Eye (tissue), 1 donor: ENCODE data around the gene PTGFRN.
"Not testable (repeated sequence)": the region's sequence is repeated elsewhere in the genome, so short reads cannot be mapped to it uniquely, and the experiment has no call there.

Source experiments
- DNase-seq: peaks from one replicate; pipeline ENCODE4 v3.0.0-alpha.2; 2015

Gene PTGFRN

DNA sequence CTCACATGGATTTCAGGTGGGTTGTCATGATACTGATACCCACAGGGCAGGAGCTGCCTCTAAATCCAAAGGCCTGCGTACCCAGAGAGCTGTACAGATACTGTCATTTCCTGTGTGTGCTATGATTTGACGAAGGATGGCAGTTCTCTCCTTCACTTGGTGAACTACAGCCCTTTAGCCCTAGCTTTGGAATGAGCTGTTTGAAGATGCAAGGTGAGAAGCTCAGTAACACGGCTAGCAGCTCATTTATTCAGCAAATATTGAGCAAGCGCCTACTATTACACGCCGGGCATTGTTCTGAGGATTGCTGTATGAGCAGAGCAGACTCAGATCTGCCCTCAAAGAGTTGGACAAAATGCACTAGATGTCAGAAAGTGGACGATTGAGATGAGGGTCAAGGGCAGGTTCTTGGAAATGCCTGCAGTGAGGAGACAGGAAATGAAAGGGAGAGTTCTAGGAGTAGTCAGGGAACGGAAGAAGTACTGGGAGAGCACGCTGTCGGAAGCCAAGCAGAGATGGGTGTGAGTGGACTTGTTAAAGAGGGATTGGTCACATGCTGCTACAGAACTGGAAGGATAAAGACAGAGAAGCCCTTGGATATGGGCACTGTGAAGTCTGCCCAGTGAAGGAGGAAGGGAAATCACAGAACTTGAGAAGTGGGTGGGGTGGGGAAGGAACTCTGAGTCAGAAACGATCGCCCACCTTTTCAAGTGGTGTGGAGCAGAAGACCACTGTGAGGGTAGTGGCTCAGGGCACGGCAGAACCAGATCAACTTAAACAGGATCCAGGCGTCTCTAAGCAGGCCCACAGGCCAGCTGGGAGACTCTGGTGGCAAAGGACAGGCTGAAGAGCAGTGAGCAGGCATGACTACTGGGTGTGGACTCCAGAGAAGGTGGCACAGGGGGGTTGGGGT lies 7.1 kb downstream of the PTGFRN start:
- DNase-seq = no peak

DNA sequence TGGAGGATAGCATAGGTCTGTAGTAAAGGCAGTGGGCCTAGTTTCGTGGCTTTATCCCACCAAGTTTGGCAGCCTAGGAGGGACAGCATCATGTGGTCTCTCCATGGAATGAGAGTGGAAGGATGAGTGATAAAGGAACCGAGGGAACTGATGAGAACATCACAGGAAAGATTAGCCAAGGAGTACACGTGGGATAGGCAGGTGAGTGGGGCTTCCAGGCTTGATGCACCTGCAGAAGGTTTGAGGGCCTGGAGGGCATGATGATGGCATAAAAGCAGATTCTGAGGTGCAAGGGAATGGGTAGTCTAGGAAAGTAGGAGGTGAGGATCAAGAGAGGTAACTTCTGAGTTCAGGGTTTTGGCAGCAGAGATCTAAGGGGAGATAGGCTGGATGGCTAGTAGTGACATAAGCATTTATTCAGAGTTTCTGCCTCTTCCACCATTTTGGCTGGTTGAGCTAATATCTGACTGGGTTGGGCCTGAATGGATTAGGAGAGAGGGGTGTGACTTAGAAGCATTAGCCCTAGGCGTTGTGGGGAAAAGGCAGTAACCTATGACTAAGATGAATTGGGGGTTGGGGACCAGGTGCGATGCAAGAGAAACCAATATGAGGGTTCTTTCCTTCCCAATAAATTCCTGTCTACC lies 9.1 kb downstream of the PTGFRN start:
- no peak for DNase-seq

DNA sequence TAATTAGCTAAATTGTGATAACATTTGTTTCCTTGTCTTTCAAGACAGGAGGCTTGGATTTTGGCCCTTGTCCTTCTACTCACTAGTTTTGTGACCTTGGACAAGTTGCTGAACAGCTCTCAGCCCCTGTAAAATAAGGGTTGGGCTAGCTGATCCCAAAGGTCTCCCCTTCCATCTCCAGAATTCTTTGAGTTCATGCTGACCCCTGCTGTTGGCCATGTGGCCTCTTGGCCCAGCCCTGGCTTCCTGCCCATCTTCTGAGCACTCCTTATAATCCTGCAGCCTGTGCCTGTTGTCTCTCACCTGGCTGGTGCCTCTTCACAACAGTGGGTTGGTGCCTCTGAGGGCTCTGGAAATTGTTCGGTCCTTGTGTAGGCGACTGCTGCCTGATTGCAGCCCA lies 10.1 kb downstream of the PTGFRN start:
- DNase-seq = no peak

DNA sequence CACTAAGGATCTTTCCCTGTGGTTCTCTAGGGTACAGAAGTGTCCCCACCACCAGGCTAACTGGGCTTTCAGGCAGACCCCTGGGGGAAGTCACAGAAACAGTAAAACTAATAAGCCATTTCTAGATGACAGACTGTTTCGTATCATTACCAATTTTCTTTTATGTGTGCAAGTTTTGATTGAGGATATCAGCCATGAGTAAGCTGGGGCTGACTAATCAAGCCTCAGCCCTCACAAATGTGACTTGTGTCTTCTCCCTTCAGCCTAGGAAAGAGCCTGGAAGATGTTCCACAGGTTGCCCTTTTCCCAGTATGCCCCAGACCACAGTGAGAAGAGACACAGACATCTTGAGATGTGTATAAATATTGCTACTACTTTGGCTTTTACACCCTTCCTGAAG lies 10.5 kb downstream of the PTGFRN start:
- DNase-seq = no peak

DNA sequence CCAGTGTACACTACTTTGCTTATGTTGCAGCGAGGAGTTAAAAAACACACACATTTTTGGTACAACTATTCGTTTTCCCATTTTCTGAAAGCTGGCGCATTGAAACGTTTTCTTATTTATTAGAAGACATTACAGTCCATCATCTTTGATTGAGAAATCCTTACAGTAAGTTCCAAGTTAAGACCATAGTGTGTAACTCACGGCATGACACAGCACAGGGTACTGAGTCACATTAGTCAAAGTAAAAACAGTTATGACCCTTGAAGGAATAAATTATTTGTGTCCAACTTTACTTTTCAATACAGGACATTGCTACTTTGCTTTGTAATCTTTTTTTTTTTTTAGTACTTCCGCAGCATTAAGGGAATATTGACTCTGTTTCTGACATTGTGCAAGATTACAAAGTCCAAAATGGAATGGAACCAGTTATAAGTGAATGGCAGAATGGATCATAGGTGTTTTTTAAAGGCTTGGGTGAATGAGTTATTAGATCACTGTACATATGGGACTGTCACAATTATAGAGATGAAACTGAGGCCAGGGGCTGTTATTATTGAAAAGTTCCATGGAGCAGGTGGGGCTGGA lies 11.7 kb downstream of the PTGFRN start:
- no peak for DNase-seq

DNA sequence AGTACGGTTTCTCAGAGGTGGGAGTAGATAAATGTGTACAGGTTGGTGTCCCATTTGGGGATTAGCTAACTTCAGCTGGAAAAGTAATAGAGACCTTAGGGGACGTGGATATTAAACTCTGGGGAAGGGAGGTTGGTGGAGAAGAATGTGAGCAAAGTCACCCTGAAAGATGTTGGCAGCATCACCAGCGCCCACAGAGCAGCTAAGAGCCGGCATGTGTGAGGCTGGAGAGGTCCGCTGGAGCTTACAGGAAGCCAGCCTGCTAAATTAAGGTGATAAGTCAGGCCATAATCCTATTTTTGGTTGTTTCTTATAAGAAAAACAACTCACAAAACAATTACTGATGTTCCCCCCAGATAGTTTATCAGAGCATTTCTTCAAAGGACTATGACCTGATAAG lies 12.2 kb downstream of the PTGFRN start:
- DNase-seq = no peak

DNA sequence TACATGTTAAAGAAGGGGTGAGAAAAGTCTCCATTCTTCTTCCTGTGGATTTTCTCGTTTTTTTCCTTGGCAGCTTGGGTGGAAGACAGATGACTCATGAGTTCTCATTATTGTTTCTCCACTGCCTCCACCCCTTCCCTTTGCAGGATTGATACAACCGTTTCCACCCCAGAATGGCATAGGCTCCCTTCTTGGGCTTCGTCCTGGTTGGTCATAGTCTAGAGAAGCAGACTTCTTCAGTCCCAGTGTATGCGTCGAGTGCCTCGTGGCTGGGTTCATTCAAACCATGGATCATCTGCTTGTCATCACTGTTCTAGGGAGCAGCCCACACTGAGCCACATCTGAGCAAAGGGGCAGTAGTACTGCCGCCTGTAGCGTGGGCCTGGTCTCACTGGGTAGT lies 13.7 kb downstream of the PTGFRN start:
- no peak for DNase-seq

DNA sequence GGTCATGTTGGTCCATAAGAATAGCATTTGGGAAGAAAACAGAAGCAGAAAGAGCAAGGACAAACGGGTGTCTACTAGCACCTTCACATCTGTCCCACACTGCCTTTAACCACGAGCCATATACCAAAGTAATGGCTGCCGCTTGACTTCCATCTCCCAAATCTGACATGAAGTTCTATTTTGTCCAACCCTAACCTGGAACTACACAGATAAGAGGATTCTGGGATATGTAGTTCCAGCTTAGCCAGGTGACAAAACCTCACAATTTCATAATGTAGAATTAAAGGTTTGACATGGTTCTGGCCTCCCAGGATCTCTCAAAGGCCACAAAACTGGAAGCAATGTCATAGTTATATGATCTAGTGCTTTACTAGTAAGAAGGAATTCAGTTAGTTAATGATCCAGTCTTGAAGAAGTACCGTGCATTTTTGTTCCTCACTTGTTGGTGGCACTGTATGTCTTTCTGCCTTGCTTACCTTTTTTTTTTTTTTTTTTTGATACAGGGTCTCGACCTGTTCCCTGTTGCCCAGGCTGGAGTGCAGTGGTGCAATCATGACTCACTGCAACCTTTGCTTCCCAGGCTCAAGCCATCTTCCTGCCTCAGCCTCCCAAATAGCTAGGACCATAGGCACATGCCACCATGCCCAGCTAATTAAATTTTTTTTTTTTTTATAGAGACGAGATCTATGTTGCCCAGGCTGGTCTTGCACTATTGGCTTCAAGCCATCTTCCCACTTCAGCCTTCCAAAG lies 17.5 kb downstream of the PTGFRN start:
- no peak for DNase-seq

DNA sequence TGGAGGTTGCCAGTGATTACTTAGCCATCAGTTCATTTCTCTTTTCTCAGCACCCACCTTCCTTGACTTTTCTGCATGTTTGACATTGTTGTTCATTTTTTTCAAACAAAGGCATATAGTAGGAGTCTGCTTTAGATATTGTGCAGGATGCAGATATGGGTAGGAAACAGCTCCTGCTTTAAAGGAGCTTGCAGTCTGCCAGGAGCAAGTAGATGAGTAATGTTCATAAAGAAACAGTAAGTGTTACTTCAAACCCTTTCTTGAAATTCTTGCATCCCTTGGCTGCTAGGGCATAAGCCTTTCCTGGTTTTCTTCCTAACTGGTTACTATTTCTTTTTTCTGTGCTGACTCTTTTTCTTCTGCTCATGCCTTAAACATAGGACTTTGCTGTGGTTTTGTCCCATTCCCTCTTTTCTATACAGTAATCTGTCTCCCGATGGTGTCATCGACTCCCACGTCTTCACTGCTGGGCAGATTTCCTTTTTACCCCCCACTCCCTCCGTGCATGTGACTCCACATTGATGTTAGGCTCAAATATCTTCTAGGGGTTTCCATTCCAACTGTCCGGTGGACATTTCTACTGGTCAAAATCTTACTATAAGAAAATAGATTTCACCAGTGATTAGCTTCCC lies 20.4 kb downstream of the PTGFRN start:
- no peak for DNase-seq

DNA sequence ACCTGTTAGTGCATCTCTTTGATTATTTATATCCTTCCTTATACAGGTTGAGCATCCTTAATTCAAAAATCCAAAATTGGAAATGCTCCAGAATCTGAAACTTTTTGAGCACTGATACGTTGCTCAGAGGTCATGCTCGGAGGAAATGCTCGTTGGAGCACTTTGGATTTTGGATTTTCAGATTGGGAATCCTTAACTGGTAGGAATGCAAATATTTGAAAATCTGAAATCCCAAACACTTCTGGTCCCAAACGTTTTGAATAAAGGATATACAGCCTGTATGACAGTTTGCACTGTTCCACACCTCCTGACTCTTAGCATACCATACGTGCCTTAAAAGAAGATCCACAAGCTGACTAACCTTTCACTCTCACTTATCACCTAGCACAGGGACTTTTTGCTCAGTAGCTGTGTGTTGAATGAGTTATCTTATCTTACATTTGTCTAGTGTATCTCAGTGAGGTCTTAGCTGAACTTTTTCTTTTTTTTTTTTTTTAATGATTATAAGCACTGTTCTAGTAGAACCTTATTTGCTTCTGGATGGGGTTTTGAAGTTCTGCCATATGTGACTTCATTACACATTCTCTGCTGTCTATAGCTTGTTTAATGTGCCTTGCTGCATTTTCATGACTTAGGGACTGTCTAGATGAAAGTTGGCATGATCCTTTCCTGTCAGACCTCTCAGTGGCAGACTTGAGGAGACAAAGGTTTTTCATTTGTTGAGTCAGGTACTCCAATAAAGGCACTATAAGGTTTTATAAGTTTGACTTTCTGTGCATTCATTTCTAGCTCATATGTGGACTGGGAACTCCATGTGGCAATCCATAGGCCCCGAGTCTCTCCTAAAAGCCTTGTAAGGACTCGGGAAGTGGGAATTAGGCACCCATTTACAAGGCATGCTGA lies 21.6 kb downstream of the PTGFRN start:
- no peak for DNase-seq

DNA sequence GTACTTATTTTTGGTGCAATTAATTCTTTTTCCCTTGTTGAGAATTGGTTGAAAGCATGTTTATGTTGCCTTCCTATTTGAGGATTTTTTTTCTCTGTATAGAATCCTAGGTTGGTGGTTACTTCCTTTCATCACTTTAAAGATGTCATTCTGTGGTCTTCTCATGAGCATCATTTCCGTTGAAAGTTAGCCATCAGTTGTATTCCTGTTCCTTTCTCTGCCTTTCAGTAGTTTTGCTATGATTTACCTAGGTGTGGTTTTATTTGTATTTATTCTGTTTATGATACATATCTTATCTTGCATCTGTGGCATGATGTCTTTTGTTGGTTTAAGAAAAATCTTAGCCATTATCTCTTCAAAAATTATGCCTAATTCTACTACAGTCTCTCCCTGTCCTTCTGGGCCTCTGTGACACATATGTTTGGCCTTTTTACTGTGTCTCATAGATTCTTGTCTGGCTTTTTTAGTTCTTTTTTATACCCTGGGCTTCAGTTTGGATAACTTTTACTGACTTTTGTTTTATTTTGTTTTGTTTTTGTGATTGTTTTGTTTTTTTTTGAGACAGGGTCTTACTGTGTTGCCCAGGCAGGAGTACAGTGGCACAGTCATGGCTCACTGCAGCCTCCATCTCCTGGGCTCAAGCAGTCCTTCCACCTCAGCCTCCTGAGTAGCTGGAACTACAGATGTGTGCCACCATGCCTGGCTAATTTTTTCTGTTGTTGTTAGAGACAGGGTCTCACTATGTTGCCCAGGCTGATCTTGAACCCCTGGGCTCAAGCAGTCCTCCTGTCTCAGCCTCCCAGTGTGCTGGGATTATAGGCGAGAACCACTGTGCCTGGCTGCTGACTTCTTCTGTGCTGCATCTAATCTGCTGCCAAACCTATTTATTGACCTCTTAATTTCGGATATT lies 24.1 kb downstream of the PTGFRN start:
- DNase-seq = no peak

DNA sequence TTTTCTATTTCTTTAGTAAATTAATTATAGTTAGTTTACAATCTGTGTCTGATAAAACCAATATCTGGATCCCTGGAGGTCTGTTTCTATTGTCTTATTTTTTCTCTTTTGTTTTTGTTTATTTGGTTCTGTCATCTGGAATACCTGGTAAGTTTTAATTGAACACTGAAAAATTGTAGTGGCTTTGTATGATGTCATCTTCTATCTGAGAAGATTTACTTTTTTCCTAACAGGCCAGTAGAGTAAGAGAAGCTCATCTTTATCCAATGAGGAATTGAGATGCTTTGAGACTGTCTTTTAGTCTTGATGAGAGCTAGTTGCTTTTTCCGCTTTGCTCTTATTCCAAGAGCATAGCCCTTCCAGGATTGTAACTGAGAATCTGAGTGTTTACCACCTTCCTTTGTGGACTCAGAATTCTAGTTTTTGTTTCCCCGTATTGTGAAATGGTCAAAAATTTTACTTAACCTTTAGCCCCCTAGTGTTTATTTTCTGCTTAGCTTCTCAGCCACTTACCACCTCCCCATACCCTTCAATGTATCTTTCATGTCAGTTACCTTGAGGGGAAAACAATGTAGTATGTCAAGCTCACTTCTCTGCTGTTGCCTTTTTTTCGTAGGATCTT lies 25.0 kb downstream of the PTGFRN start:
- no peak for DNase-seq

DNA sequence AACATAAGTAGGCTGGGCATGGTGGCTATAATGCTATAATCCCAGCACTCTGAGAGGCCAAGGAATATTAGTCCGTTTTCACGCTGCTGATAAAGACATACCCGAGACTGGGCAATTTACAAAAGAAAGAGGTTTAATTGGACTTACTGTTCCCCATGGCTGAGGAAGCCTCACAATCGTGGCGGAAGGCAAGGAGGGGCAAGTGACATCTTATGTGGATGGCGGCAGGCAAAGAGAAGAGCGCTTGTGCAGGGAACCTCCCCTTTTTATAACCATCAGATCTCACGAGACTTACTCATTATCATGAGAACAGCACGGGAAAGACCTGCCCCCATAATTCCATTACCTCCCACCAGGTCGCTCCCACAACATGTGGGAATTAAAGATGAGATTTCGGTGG lies 28.5 kb downstream of the PTGFRN start:
- DNase-seq = no peak

DNA sequence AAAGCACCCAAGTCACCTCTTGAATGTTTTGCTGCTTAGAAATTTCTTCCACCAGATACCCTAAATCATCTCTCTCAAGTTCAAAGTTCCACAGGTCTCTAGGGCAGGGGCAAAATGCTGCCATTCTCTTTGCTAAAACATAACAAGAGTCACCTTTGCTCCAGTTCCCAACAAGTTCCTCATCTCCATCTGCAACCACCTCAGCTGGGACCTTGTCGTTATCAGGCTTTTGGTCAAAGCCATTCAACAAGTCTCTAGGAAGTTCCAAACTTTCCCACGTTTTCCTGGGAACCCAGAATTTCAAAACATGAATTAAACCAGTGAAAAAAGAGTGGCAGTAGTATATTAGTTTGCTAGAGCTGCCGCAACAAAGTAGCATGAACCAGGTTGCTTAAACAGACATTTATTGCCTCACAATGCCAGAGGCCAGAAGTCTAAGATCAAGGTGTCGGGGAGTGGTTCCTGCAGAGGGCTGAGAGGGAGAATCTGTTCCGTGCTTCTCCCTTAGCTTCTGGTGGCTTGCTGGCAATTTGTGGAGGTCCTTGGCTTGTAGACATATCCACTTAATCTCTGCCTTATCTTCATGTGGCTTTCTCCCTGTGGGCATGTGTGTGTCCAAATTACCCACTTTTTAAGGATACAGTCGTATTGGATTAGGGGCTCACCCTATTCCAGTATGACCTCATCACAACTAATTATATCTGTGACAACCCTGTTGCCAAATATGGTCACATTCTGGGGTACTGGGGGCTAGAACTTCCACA lies 30.2 kb downstream of the PTGFRN start:
- DNase-seq = not testable (repeated sequence)

DNA sequence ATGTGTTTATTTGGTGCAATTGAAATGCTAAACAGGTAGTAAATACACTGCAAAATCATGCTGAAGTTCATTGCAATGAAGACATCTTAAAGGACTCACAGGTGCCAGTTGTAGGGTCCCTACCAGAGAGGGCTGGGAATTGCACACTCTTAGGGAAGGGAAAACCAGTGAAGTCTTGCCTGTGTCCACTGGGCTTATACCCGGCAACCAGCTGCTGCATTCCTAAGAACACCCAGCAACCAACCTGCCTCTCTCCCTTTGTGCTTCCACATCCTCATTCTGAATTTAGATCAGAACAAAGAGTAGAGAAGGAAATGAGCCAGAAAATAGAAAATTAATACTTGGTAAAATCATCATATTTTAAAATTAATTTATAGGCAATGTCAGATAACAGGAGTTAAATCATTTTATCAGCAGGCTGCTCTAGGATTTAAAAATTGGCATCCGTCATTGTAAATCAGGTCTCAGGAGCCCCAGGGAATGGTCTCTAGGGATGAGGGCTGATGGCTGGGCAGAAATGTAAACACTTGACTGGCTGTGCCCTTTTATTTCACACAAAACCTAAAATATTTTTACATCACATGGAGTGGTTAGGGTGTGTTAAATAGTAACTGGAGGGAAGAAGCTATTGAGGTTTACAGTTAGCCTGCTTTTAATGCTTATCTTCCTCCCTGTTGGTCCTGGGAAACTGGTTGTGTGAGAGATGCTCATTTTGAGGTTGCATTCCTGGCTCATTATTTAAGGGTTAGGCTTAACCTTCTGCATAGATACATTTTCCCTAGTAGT lies 31.3 kb downstream of the PTGFRN start:
- DNase-seq = peak; percentile 35

DNA sequence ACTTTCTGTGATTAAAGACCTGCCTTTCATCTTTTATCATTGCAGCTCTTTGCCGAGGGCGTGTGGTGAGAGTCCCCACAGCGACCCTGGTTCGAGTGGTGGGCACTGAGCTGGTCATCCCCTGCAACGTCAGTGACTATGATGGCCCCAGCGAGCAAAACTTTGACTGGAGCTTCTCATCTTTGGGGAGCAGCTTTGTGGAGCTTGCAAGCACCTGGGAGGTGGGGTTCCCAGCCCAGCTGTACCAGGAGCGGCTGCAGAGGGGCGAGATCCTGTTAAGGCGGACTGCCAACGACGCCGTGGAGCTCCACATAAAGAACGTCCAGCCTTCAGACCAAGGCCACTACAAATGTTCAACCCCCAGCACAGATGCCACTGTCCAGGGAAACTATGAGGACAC lies 32.0 kb downstream of the PTGFRN start:
- DNase-seq = no peak

DNA sequence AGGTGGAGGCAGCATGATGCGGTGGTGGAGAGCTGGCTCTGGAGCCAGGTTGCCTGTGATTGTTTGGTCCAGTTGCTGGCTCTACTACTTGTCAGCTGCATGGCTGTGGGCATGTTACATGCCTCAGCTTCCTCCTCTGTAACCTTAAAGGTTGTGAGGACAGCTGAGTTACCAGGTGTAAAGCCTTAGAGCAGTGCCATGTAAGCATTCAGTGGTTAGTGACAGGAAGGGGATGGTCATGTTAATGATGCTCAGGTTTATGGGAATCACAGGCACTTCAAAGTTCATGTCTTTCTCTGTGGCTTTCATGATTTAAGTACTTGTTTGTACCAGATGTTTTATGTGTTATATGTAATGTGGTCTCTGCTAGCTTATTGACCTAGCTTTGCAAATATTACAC lies 32.6 kb downstream of the PTGFRN start:
- DNase-seq = no peak

DNA sequence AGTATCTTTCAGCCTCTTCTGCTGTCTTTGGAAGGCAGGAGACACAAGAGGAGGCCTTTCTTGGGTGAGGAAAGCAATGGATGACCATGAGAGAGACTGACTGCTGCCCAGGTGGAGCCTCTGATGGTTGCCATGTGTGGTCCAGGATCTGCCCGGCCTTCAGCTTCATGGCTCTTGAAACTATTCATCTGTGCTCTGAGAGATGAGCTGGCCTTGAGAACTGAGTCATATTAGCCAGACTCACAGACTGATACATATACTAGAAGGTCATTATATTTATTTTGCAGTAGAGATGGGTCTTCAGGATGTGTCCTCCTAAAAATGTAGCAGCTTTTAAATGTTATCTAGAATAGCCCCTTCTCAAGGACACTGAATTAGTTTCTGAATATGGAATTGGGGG lies 33.7 kb downstream of the PTGFRN start:
- no peak for DNase-seq

DNA sequence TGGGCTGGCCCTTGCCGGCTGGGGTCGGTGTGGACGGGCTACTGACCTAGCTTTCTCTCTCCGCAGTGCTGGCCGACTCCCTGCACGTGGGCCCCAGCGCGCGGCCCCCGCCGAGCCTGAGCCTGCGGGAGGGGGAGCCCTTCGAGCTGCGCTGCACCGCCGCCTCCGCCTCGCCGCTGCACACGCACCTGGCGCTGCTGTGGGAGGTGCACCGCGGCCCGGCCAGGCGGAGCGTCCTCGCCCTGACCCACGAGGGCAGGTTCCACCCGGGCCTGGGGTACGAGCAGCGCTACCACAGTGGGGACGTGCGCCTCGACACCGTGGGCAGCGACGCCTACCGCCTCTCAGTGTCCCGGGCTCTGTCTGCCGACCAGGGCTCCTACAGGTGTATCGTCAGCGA lies 34.9 kb downstream of the PTGFRN start:
- no peak for DNase-seq
